ENCODE data around the gene UHRF2.
"Not testable (repeated sequence)": the region's sequence is repeated elsewhere in the genome, so short reads cannot be mapped to it uniquely, and the experiment has no call there.

Gene UHRF2

GRCh38 chr9:6443661-6444060 is 30.7 kb downstream of the UHRF2 start:
- TF ChIP-seq CTCF (IDR thresholded peaks at IDR 0.05; ENCODE audit: low read length, missing control alignments): no peak
- H3K4me3 ChIP-seq (replicated peaks; ENCODE audit: low read depth, low read length): no peak overlapping the region
- no peak for DNase-seq (ENCODE audit: low read depth)

- H3K4me3 ChIP-seq (replicated peaks; ENCODE audit: low read depth, low read length): no peak overlapping the region
- DNase-seq (ENCODE audit: low read depth): no peak
- TF ChIP-seq CTCF (IDR thresholded peaks at IDR 0.05; ENCODE audit: low read length, missing control alignments): no peak
These were observed 31.1 kb downstream of the UHRF2 start for GRCh38 chr9:6444128-6444527.

- no peak overlapping the region for H3K4me3 ChIP-seq (replicated peaks; ENCODE audit: low read depth, low read length)
- DNase-seq (ENCODE audit: low read depth): no peak
- TF ChIP-seq CTCF (IDR thresholded peaks at IDR 0.05; ENCODE audit: low read length, missing control alignments): no peak
These were observed 36.1 kb downstream of the UHRF2 start for GRCh38 chr9:6449086-6449485.

GRCh38 chr9:6449645-6450044 is 36.6 kb downstream of the UHRF2 start:
- no peak for TF ChIP-seq CTCF (IDR thresholded peaks at IDR 0.05; ENCODE audit: low read length, missing control alignments)
- no peak overlapping the region for H3K4me3 ChIP-seq (replicated peaks; ENCODE audit: low read depth, low read length)
- DNase-seq (ENCODE audit: low read depth): no peak

GRCh38 chr9:6450641-6451375 is 37.8 kb downstream of the UHRF2 start:
- no peak for DNase-seq (ENCODE audit: low read depth)
- no peak for TF ChIP-seq CTCF (IDR thresholded peaks at IDR 0.05; ENCODE audit: low read length, missing control alignments)
- H3K4me3 ChIP-seq (replicated peaks; ENCODE audit: low read depth, low read length): no peak overlapping the region

GRCh38 chr9:6455292-6455691 is 42.3 kb downstream of the UHRF2 start:
- H3K4me3 ChIP-seq (replicated peaks; ENCODE audit: low read depth, low read length); DNase-seq (ENCODE audit: low read depth): not testable (repeated sequence)

- H3K4me3 ChIP-seq (replicated peaks; ENCODE audit: low read depth, low read length); DNase-seq (ENCODE audit: low read depth): not testable (repeated sequence)
These were observed 45.7 kb downstream of the UHRF2 start for GRCh38 chr9:6458704-6459103.

- no peak for TF ChIP-seq CTCF (IDR thresholded peaks at IDR 0.05; ENCODE audit: low read length, missing control alignments)
- no peak overlapping the region for H3K4me3 ChIP-seq (replicated peaks; ENCODE audit: low read depth, low read length)
- no peak for DNase-seq (ENCODE audit: low read depth)
These were observed 46.7 kb downstream of the UHRF2 start for GRCh38 chr9:6459718-6460117.

All from fibroblast of pulmonary artery (primary cell).